GM12891 (cell line): ENCODE results near the gene MSGN1.

Experiments
- PAX5 ChIP-seq: IDR thresholded peaks from 2 replicates; pipeline ENCODE4 v1.6.1; 2011; ENCODE audit warnings: low read length, moderate library complexity, mild to moderate bottlenecking; ENCODE audit not compliant: insufficient read depth, severe bottlenecking
- POLR2A ChIP-seq: IDR thresholded peaks from 2 replicates; pipeline ENCODE4 v1.6.1; 2011; ENCODE audit warnings: low read depth, low read length, control low read depth
- POLR2AphosphoS5 ChIP-seq: IDR thresholded peaks from 2 replicates; pipeline ENCODE4 v1.6.1; 2011; ENCODE audit warnings: low read depth, low read length, control low read depth
- POU2F2 ChIP-seq: IDR thresholded peaks from 2 replicates; pipeline ENCODE4 v1.6.1; 2011; ENCODE audit warnings: low read depth, mild to moderate bottlenecking, control low read depth, low read length, moderate library complexity
- SPI1 ChIP-seq: IDR thresholded peaks from 2 replicates; pipeline ENCODE4 v1.6.1; 2011; ENCODE audit warnings: low read depth, low read length, control low read depth
- TAF1 ChIP-seq: IDR thresholded peaks from 2 replicates; pipeline ENCODE4 v1.6.1; 2011; ENCODE audit warnings: low read depth, low read length, control low read depth

GRCh38 chr2:17851731-17852585 is 35.7 kb downstream of the MSGN1 start:
- TF ChIP-seq POLR2A (no peak), POLR2AphosphoS5 (no peak), TAF1 (no peak), SPI1 (no peak), POU2F2 (no peak), PAX5 (no peak)
